HK-2 (cell line): ENCODE measurements around the gene LRRC27.

Source experiments
- DNase-seq: peaks from one replicate; pipeline ENCODE4 v3.0.0-alpha.2; 2018; ENCODE audit not compliant: unreplicated experiment

LRRC27 gene

DNA sequence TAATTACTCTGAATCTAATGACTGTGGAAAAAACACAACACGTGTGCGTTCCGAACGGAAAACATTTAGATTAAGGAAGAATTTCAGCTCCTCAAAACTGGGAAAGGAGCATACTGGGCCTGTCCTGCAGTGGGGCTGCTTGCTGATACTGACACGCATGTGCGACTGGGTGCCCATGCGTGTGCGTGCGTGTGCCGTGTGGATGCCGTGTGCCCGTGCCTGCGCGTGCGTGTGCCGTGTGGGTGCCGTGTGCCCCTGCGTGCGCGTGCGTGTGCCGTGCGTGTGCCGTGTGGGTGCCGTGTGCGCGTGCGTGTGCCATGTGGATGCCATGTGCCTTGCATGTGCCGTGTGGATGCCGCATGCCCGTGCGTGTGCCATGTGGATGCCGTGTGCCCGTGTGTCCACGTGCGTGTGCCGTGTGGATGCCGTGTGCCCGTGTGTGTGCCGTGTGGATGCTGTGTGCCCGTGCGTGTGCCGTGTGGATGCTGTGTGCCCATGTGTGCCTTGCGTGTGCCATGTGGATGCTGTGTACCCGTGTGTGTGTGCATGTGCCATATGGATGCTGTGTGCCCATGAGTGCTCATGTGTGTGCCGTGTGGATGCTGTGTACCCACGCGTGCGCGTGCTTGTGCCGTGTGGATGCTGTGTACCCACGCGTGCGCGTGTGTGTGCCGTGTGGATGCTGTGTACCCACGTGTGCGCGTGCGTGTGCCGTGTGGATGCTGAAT is 93.2 kb downstream of the LRRC27 start:
- no peak for DNase-seq

DNA sequence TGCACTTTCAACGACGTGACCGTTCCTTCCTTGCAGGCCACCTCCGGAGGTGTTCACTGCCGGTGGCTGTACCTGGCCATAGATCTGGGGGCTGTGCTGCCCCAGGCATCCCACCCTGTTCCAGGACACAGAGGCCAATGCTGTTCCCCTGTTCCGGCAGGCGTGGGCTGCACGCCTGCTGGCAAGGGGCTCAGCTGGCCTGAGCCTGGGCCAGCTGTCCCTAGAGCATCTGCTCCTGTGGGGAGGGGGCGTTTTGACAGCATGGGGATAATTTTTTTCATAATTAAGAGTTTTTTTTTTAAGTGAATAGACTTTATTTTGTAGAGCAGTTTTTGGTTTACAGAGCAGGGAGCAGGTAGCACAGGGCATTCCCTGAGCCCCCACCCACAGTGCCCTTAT is 93.8 kb downstream of the LRRC27 start:
- DNase-seq: no peak

DNA sequence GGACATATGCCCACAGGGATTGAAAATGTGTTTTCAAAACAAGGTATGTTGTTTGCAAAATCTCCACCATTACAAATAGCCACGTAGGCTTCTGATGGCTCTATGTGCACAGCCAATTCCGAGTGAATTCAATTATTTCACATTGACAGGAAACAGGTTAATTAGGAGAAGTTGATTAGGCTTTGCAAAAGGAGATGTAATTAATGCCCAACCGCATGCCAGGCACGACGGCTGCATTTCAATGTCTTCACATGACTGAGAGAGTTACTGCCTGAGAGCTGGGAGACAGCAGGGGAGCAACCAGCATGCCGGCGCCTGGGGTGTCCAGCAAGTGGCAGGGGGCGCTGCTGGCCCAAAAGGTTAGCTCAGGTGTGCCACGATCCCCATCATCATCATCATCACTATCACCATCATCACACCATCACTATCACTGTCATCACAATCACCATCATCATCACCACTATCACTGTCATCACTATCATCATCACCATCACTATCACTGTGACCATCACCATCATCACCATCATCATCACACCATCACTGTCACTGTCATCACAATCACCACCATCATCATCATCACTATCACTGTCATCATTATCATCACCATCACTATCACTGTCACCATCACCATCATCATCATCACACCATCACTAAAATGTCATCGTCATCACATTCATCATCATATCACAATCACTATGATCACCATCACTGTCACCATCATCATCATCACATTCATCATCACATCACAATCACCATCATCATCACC is 95.2 kb downstream of the LRRC27 start:
- no peak for DNase-seq

DNA sequence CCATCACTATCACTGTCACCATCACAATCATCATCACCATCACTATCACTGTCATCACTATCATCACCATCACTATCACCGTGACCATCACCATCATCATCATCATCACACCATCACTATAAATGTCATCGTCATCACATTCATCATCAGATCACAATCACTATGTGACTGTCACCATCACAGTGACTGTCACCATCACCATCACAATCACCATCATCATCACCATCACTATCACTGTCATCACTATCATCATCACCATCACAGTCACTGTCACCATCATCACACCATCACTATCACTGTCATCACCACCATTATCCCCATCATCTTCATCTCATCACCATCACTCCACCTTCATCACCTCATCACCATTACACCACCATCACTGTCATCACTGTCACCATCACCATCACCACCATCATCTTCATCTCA is 96.0 kb downstream of the LRRC27 start:
- DNase-seq: no peak

DNA sequence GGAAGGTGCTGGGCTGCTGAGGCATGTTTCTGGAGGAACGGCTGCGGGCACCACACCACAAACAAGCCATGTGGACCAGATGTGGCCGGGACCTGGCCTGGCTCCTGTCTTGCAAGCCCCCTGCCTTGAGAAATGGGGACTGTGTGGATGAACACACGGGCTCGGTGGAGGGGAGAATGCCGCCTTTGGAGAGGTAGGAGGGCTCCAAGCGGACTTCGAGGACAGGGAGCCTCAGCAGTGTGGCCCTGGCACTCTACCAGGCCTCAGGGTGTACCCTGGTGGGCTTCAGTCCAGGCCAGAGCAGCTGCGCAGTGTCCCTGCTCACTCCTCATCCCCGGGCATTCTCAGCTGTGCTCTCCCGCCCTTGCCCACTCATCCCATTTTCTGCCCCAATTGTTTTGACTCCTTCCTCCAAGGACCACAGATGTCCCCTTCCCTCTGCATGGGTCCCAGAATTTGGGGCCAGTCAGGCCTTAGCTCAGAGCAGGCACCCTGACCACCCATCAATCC is 96.5 kb downstream of the LRRC27 start:
- DNase-seq: no peak
